Naive thymus-derived CD4-positive, alpha-beta T cell (primary cell): ENCODE data around the gene ATG10. TPM values are rescaled to one million over a fixed set of nuclear protein-coding genes. Genes with fewer than 3 reads are reported as not detected.

Experiments used
- ATAC-seq: fragments of 150-1000 bp; cut with Tn5 transposase; 2 replicates; pipeline ENCODE4 v1.10.0; 2021; ENCODE audit warnings: mild to moderate bottlenecking, moderate library complexity
- CTCF ChIA-PET: fragments of 350-600 bp; sonication (Branson Sonifier 250); formaldehyde crosslinking; loops from one replicate; lab custom pipeline; 2021; ENCODE audit warnings: antibody characterized with exemption; lab: Charles Lee
- POLR2A ChIA-PET: fragments of 350-600 bp; sonication (Branson Sonifier 250); formaldehyde crosslinking; loops from one replicate; lab custom pipeline; 2021; ENCODE audit warnings: antibody characterized with exemption, inconsistent platforms; lab: Charles Lee
- DNase-seq, 9 donors: peaks; one replicate each; pipeline versions ENCODE4 v3.0.0 to v3.0.0-alpha.2; 2020 to 2022; ENCODE audit warnings: mixed read lengths in 1 of 9
- H3K27ac ChIP-seq: one replicate; pipeline ENCODE4 v1.7.0; 2013; ENCODE audit warnings: mild to moderate bottlenecking, low read depth, low read length, moderate library complexity
- H3K27me3 ChIP-seq, 2 donors: one replicate each; pipeline ENCODE4 v1.7.0; 2013; ENCODE audit warnings: low read length in 2 of 2, mild to moderate bottlenecking in 2 of 2, moderate library complexity in 2 of 2; ENCODE audit not compliant: control insufficient read depth in 2 of 2, insufficient read depth in 2 of 2
- H3K36me3 ChIP-seq, 3 experiments: 1 replicate in 2 of 3; 2 replicates in 1 of 3; pipeline ENCODE4 v1.7.0; 2013; ENCODE audit warnings: low read length in 3 of 3, mild to moderate bottlenecking in 3 of 3, moderate library complexity in 1 of 3; ENCODE audit not compliant: insufficient read depth in 3 of 3, control insufficient read depth in 2 of 3
- H3K4me1 ChIP-seq, 2 donors: one replicate each; pipeline ENCODE4 v1.7.0; 2013; ENCODE audit warnings: low read length in 2 of 2, mild to moderate bottlenecking in 2 of 2, moderate library complexity in 1 of 2; ENCODE audit not compliant: control insufficient read depth in 2 of 2, insufficient read depth in 2 of 2
- H3K4me3 ChIP-seq: 2 replicates; pipeline ENCODE4 v1.7.0; 2013; ENCODE audit warnings: mild to moderate bottlenecking, low read length
- H3K9me3 ChIP-seq, 3 experiments: 1 replicate in 2 of 3; 2 replicates in 1 of 3; pipeline ENCODE4 v1.7.0; 2013; ENCODE audit warnings: low read length in 3 of 3; ENCODE audit not compliant: control insufficient read depth in 2 of 3
- H3K27ac Mint-ChIP-seq, 9 donors: one replicate each; pipeline ENCODE4 v1.8.0; 2020 to 2022; ENCODE audit warnings: mixed read lengths in 9 of 9, mild to moderate bottlenecking in 8 of 9, moderate library complexity in 5 of 9, inconsistent platforms in 2 of 9
- H3K27me3 Mint-ChIP-seq, 5 donors: one replicate each; pipeline ENCODE4 v1.8.0; 2021 to 2022; ENCODE audit warnings: mixed read lengths in 5 of 5, mild to moderate bottlenecking in 1 of 5
- H3K36me3 Mint-ChIP-seq, 5 donors: one replicate each; pipeline ENCODE4 v1.8.0; 2020 to 2022; ENCODE audit warnings: mixed read lengths in 5 of 5, mild to moderate bottlenecking in 3 of 5, inconsistent platforms in 1 of 5
- H3K4me1 Mint-ChIP-seq, 7 donors: one replicate each; pipeline ENCODE4 v1.8.0; 2020 to 2022; ENCODE audit warnings: mixed read lengths in 7 of 7, mild to moderate bottlenecking in 3 of 7, inconsistent platforms in 1 of 7
- H3K4me3 Mint-ChIP-seq, 10 donors: one replicate each; pipeline ENCODE4 v1.8.0; 2020 to 2022; ENCODE audit warnings: mild to moderate bottlenecking in 10 of 10, mixed read lengths in 10 of 10, moderate library complexity in 6 of 10, inconsistent platforms in 2 of 10
- H3K9me3 Mint-ChIP-seq, 11 donors: one replicate each; pipeline ENCODE4 v1.8.0; 2020 to 2022; ENCODE audit warnings: mixed read lengths in 11 of 11, mild to moderate bottlenecking in 4 of 11, inconsistent platforms in 1 of 11, moderate library complexity in 1 of 11
- intact Hi-C, 2 donors: fragments of 100-400 bp; cut with micrococcal nuclease; formaldehyde crosslinking; loops; one replicate each; pipeline ENCODE4 v1.15.1; 2023
- polyA plus RNA-seq, 2 donors: library from polyadenylated mRNA; unstranded; fragments of 300-500 nt; fragmentation: Illumina TruSeq; gene quantifications; one replicate each; pipeline ENCODE4 v1.2.3, GENCODE V29; 2021
- total RNA-seq, 6 experiments: library from RNA in 5 of 6; stranded (reverse) in 5 of 6; gene quantifications; 1 replicate in 5 of 6; 2 replicates in 1 of 6; pipeline ENCODE4 v1.2.3 and lab custom pipeline; 2021 to 2026

ATG10 gene
- total and polyA plus RNA-seq, 7 experiments from 2014 or later = 6.4 to 14.4 (median 9.1) TPM

DNA sequence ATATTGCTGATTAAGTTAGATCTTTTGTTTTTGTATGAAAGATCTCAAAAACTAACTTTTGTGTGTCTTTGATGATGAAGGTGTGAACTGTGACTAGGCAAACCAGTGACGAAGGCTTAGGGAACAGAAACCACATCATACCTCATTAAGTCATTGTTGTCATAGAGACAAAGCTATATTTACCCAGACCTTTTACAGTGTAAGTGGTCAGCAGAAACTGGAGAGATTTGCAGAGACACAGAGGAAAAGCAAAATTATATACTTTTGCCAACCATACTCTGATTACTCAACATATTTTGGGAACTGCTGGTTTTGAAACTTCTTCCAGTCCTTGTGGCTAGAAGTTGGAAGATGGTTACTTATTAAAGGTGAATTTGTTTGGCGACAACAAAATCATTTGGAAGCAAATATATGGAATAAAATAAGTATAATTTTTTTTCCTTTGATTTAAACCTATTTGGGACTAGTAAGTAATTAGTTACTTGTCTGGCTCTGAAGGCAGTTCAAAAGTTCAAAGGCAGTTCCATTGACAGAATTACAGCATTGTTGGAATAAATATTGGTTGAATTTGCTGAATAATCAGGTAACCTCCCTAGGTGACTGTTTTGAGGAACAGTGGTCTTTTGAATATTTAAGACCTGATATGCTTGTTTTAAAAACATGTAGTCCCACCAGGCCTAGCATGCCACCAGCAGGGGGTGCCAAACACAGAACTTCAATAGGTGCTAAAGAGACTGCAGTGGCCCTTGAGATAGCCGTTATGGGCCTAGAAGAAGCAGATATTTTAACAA lies 202.5 kb downstream of the ATG10 start:
- Mint-ChIP-seq H3K9me3 (no peaks in the 10 kb centered on the region), H3K27me3 (no peaks in the 10 kb centered on the region), H3K27ac (peak overlapping the region in 1 of 9 donors; percentile 6), H3K4me1 (peaks cover 0 to 8% (median 0%) of the 10 kb centered on the region in 7 donors), H3K4me3 (no peak overlapping the region), H3K36me3 (peaks cover 0 to 22% (median 6%) of the 10 kb centered on the region in 5 donors)
- Histone ChIP-seq H3K9me3 (no peaks in the 10 kb centered on the region), H3K36me3 (no peaks in the 10 kb centered on the region), H3K27me3 (no peaks in the 10 kb centered on the region), H3K27ac (no peak overlapping the region), H3K4me1 (no peaks in the 10 kb centered on the region), H3K4me3 (no peak overlapping the region)
- ATAC-seq (peak; percentile 86), DNase-seq (peak; percentile 10 to 44 (median 35))
- intact Hi-C loops = loop anchor here (1.0 to 5.0 kb wide), 4 partner anchors 50 to 1388 kb away; partner anchors contain the start of gene RPS23 (in 1 of the 2)
- POLR2A ChIA-PET = no interaction called here
- CTCF ChIA-PET = no interaction called here

DNA sequence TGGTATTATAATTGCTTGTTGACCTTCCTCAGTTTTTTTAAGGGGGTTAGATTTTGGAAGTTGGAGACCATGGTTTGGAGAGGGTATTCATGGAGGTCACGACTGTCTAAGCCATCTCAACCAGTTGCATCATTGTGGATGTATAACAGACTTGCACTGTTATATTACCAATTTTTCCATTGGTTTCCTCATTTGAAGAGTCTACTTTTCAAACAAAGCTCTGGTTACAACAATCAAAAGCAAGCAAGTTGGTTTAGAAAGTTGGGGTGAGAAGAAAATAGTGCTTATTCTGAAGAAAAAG lies 203.0 kb downstream of the ATG10 start:
- Histone ChIP-seq H3K4me3 (no peak overlapping the region), H3K9me3 (no peaks in the 10 kb centered on the region), H3K27me3 (no peaks in the 10 kb centered on the region), H3K27ac (no peak overlapping the region), H3K4me1 (no peaks in the 10 kb centered on the region), H3K36me3 (no peaks in the 10 kb centered on the region)
- intact Hi-C loops = loop anchor here (1.0 to 5.0 kb wide), 4 partner anchors 50 to 1387 kb away; partner anchors contain the start of gene RPS23 (in 1 of the 2)
- Mint-ChIP-seq H3K4me1 (peaks cover 0 to 8% (median 0%) of the 10 kb centered on the region in 7 donors), H3K4me3 (no peak overlapping the region), H3K36me3 (peaks cover 0 to 23% (median 9%) of the 10 kb centered on the region in 5 donors), H3K27ac (peak overlapping the region in 1 of 9 donors; percentile 6), H3K27me3 (no peaks in the 10 kb centered on the region), H3K9me3 (no peaks in the 10 kb centered on the region)
- DNase-seq = no peak
- POLR2A ChIA-PET = no interaction called here
- CTCF ChIA-PET = no interaction called here
- no peak for ATAC-seq

DNA sequence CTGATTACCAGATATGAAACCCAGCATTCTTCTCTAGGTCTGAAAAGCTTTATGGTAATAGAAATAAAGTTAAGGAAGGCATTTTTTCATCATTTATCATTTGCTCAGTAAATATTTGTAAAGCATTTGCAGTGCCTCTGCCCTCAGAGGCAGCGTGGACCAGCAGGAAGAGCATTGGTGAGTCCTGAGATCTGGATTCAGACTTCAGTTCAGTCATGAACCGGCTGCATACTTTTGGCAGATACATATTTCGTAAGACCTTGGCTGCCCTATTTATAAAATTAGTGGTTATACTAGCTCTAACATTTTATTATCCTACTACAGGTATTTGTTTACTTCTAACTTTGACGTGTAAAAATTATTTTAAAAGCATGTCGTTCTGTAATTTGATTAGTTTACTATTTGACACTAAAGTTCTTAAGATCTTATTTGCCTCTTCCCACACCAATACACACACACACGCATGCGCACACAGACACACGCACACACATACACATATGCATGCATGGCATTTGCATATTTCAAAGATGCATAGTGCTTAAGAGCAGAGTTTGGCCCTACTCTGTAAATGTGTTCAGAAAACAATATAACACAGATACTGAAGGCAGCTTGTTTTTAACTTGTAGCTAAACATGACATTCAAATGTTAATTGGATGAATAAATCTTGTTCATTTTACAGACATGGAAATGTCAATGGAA lies 204.4 kb downstream of the ATG10 start:
- H3K27ac ChIP-seq = no peak overlapping the region
- no peak for ATAC-seq
- H3K9me3 ChIP-seq = no peaks in the 10 kb centered on the region
- ChIA-PET CTCF (interaction anchor here (0.6 kb wide), 1 partner anchor 66 kb away, joined by 3 read pairs; no protein-coding TSS in a partner anchor), POLR2A (no interaction called here)
- H3K36me3 Mint-ChIP-seq = peaks cover 0 to 29% (median 17%) of the 10 kb centered on the region in 5 donors
- DNase-seq = no peak
- H3K9me3 Mint-ChIP-seq = no peaks in the 10 kb centered on the region
- H3K27ac Mint-ChIP-seq = no peak overlapping the region
- no peaks in the 10 kb centered on the region for H3K4me1 ChIP-seq
- no peaks in the 10 kb centered on the region for H3K36me3 ChIP-seq
- H3K4me3 Mint-ChIP-seq = no peak overlapping the region
- H3K4me1 Mint-ChIP-seq = peaks cover 0 to 8% (median 0%) of the 10 kb centered on the region in 7 donors
- no peaks in the 10 kb centered on the region for H3K27me3 ChIP-seq
- no peak overlapping the region for H3K4me3 ChIP-seq
- intact Hi-C loops = no loop called here
- H3K27me3 Mint-ChIP-seq = no peaks in the 10 kb centered on the region

DNA sequence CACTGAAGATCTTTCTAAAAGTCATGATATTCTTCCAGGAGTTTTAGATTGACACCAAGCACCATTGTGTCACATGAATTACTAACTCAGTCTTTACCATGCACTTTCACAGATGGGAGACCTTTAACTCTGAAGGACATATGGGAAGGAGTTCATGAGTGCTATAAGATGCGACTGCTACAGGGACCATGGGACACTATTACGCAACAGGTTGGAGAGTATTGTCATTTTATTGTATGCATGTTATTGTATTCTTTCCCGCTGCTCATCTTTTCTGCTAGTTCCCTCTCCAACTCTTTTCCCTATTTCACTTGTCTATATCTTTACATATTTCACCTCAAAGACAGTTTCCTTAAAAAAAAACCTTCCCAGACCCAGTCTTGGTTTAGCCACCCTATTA lies 206.6 kb downstream of the ATG10 start:
- CTCF ChIA-PET = interaction anchor here (0.6 kb wide), 1 partner anchor 268 kb away, joined by 5 read pairs; no protein-coding TSS in a partner anchor
- no peaks in the 10 kb centered on the region for H3K4me1 ChIP-seq
- Mint-ChIP-seq H3K4me3 (no peak overlapping the region), H3K27ac (no peak overlapping the region), H3K36me3 (peaks cover 0 to 42% (median 29%) of the 10 kb centered on the region in 5 donors), H3K27me3 (no peaks in the 10 kb centered on the region), H3K9me3 (peaks cover 0 to 2% (median 0%) of the 10 kb centered on the region in 11 donors), H3K4me1 (peaks cover 0 to 8% (median 0%) of the 10 kb centered on the region in 7 donors)
- DNase-seq = no peak
- no peak overlapping the region for H3K27ac ChIP-seq
- no peak overlapping the region for H3K4me3 ChIP-seq
- intact Hi-C loops = no loop called here
- no peak for ATAC-seq
- H3K27me3 ChIP-seq = no peaks in the 10 kb centered on the region
- peaks cover 0 to 3% (median 0%) of the 10 kb centered on the region in 3 experiments for H3K36me3 ChIP-seq
- POLR2A ChIA-PET = no interaction called here
- H3K9me3 ChIP-seq = no peaks in the 10 kb centered on the region

DNA sequence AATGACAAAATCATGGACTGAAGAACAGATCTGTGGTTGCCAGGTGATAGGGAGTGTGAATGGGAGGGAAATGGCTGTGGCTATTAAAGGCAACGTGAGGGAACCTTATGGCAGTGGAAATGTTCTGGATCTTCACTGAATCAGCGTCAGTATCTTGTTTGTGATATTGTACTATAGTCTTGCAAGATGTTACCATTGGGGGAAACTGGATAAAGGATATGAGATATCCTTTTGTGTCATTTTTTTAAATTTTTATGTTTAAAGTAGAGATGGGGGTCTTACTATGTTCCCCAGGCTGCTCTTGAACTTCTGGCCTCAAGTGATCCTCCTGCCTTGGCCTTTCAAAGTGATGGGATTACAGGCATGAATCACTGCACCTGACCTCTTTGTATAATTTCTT lies 210.8 kb downstream of the ATG10 start:
- peaks cover 0 to 2% (median 0%) of the 10 kb centered on the region in 11 donors for H3K9me3 Mint-ChIP-seq
- ATAC-seq (no peak), DNase-seq (no peak)
- peaks cover 0 to 5% (median 0%) of the 10 kb centered on the region in 7 donors for H3K4me1 Mint-ChIP-seq
- Histone ChIP-seq H3K27me3 (no peaks in the 10 kb centered on the region), H3K36me3 (peaks cover 0 to 3% (median 0%) of the 10 kb centered on the region in 3 experiments), H3K9me3 (no peaks in the 10 kb centered on the region), H3K27ac (no peak overlapping the region), H3K4me3 (no peak overlapping the region), H3K4me1 (no peaks in the 10 kb centered on the region)
- H3K27me3 Mint-ChIP-seq = no peaks in the 10 kb centered on the region
- H3K36me3 Mint-ChIP-seq = peaks cover 0 to 47% (median 36%) of the 10 kb centered on the region in 5 donors
- H3K27ac Mint-ChIP-seq = no peak overlapping the region
- H3K4me3 Mint-ChIP-seq = no peak overlapping the region
- ChIA-PET CTCF (no interaction called here), POLR2A (no interaction called here)
- intact Hi-C loops = no loop called here

GRCh38 chr5:82183828-82184227 lies 212.0 kb downstream of the ATG10 start:
- DNase-seq = no peak
- peaks cover 0 to 5% (median 0%) of the 10 kb centered on the region in 7 donors for H3K4me1 Mint-ChIP-seq
- CTCF ChIA-PET = no interaction called here
- Histone ChIP-seq H3K27me3 (no peaks in the 10 kb centered on the region), H3K36me3 (peaks cover 0 to 3% (median 0%) of the 10 kb centered on the region in 3 experiments), H3K4me3 (no peak overlapping the region), H3K4me1 (no peaks in the 10 kb centered on the region), H3K9me3 (no peaks in the 10 kb centered on the region), H3K27ac (no peak overlapping the region)
- intact Hi-C loops = no loop called here
- peaks cover 0 to 41% (median 30%) of the 10 kb centered on the region in 5 donors for H3K36me3 Mint-ChIP-seq
- H3K9me3 Mint-ChIP-seq = peaks cover 0 to 2% (median 0%) of the 10 kb centered on the region in 11 donors
- H3K4me3 Mint-ChIP-seq = no peak overlapping the region
- no peak for ATAC-seq
- H3K27me3 Mint-ChIP-seq = no peaks in the 10 kb centered on the region
- POLR2A ChIA-PET = no interaction called here
- no peak overlapping the region for H3K27ac Mint-ChIP-seq
